HepG2 (cell line): ENCODE data around the gene KDELR3. TPM values are rescaled to one million over a fixed set of nuclear protein-coding genes. Genes with fewer than 3 reads are reported as not detected.

Experiments used
- ATAC-seq: fragments of 200-7000 bp; cut with Tn5 transposase; 3 replicates; pipeline ENCODE4 v1.9.1; 2020; ENCODE audit warnings: mild to moderate bottlenecking, moderate library complexity
- BruUV-seq: library from RNA; stranded (reverse); fragments of 400-500 nt; replicated peaks from 2 replicates; lab custom pipeline; 2021; lab: Mats Ljungman, UMichigan
- CTCF ChIA-PET: fragments of 300-600 bp; formaldehyde crosslinking; extraction: SDS; loops from one replicate; lab custom pipeline; 2021; ENCODE audit warnings: low total read pairs, inconsistent platforms, low intra/inter-chr PET ratio; lab: Yijun Ruan, JAX
- POLR2A ChIA-PET: fragments of 350-600 bp; sonication (Branson Sonifier 250); formaldehyde crosslinking; loops from one replicate; lab custom pipeline; 2020; ENCODE audit warnings: antibody characterized with exemption, inconsistent platforms; lab: Yijun Ruan, JAX
- DNase-seq: peaks from one replicate; pipeline ENCODE4 v3.0.0-alpha.2; 2015; ENCODE audit warnings: low spot score
- FAIRE-seq: peaks from 3 replicates; lab custom pipeline; 2011; peaks lifted over from hg19 to GRCh38; lab: Jason Lieb, UNC
- H2AFZ ChIP-seq: one replicate; pipeline ENCODE4 v1.6.1; 2011; ENCODE audit warnings: low read length, inconsistent platforms
- H3K27ac ChIP-seq: fragments of 300-600 bp; 3 replicates; pipeline ENCODE4 v1.8.0; 2011; ENCODE audit warnings: mixed run types, mild to moderate bottlenecking, mixed read lengths, low read length, inconsistent platforms; ENCODE audit not compliant: insufficient read depth; ENCODE audit errors: extremely low read length
- H3K27me3 ChIP-seq, 2 experiments: fragments of 200-600 bp in 1 of 2; 2 replicates in 1 of 2; 3 replicates in 1 of 2; pipeline versions ENCODE4 v1.6.0 to v1.8.0; 2011; ENCODE audit warnings: low read length in 2 of 2, mild to moderate bottlenecking in 2 of 2, moderate library complexity in 2 of 2, inconsistent platforms in 1 of 2; ENCODE audit not compliant: insufficient read depth in 2 of 2, control insufficient read depth in 1 of 2
- H3K36me3 ChIP-seq, 2 experiments: fragments of 200-600 bp in 1 of 2; replicated peaks in 1 of 2; 2 replicates in 1 of 2; 3 replicates in 1 of 2; pipeline versions ENCODE4 v1.5.1 to v1.8.0; 2011; ENCODE audit warnings: low read length in 2 of 2, inconsistent platforms in 1 of 2; ENCODE audit not compliant: insufficient read depth in 2 of 2, control insufficient read depth in 1 of 2
- H3K4me1 ChIP-seq: 2 replicates; pipeline ENCODE4 v1.5.1; 2012; ENCODE audit warnings: low read length, inconsistent platforms; ENCODE audit not compliant: insufficient read depth
- H3K4me2 ChIP-seq: 2 replicates; pipeline ENCODE4 v1.6.0; 2011; ENCODE audit warnings: low read depth, low read length, inconsistent platforms
- H3K4me3 ChIP-seq, 3 experiments: fragments of 200-600 bp in 1 of 3; sonication (generic), shearing (Covaris generic) in 1 of 3; replicated peaks in 1 of 3; 2 replicates each; pipeline ENCODE4 v1.5.1; 2011 to 2016; ENCODE audit warnings: low read length in 3 of 3, inconsistent platforms in 2 of 3, low read depth in 2 of 3, mild to moderate bottlenecking in 2 of 3, control low read depth in 1 of 3, mixed read lengths in 1 of 3; ENCODE audit not compliant: insufficient read depth in 1 of 3
- H3K79me2 ChIP-seq: one replicate; pipeline ENCODE4 v1.6.1; 2011; ENCODE audit warnings: low read length, inconsistent platforms; ENCODE audit not compliant: insufficient read depth
- H3K9ac ChIP-seq: 2 replicates; pipeline ENCODE4 v1.6.0; 2011; ENCODE audit warnings: mild to moderate bottlenecking, low read depth, low read length, inconsistent platforms; ENCODE audit not compliant: insufficient read depth
- H3K9me3 ChIP-seq: 2 replicates; pipeline ENCODE4 v1.5.1; 2012; ENCODE audit warnings: mild to moderate bottlenecking, low read length
- H4K20me1 ChIP-seq: 2 replicates; pipeline ENCODE4 v1.6.0; 2011; ENCODE audit warnings: inconsistent platforms, mild to moderate bottlenecking, low read length, moderate library complexity; ENCODE audit not compliant: insufficient read depth
- CEBPB ChIP-seq: IDR thresholded peaks from 2 replicates; pipeline ENCODE4 v1.6.1; 2011; ENCODE audit warnings: low read depth, low read length, improper control_type of control experiment, borderline replicate concordance
- EED ChIP-seq: sonication (generic); formaldehyde crosslinking; IDR thresholded peaks from 2 replicates; pipeline ENCODE4 v1.5.0; 2020; ENCODE audit warnings: mild to moderate bottlenecking, missing genetic modification reagents
- KDM2A ChIP-seq: sonication (generic); formaldehyde crosslinking; IDR thresholded peaks from 2 replicates; pipeline ENCODE4 v1.4.0; 2020; ENCODE audit warnings: low read depth, missing genetic modification reagents, borderline replicate concordance
- MBD4 ChIP-seq: IDR thresholded peaks from 2 replicates; pipeline ENCODE4 v1.6.1; 2012; ENCODE audit warnings: low read length, inconsistent platforms, borderline replicate concordance
- NFE2L2 ChIP-seq: fragments of 150-350 bp; IDR thresholded peaks from 2 replicates; pipeline ENCODE4 v1.6.1; 2014; ENCODE audit warnings: low read length
- PAF1 ChIP-seq: IDR thresholded peaks from 2 replicates; pipeline ENCODE4 v1.6.1; 2016; ENCODE audit warnings: missing genetic modification reagents, missing compliant biosample characterization
- POLR2AphosphoS5 ChIP-seq: IDR thresholded peaks from 2 replicates; pipeline ENCODE4 v1.6.1; 2012; ENCODE audit warnings: low read depth, low read length
- SP5 ChIP-seq: IDR thresholded peaks from 2 replicates; pipeline ENCODE4 v1.6.1; 2016; ENCODE audit warnings: low read depth, borderline replicate concordance
- ZNF546 ChIP-seq: sonication (generic); formaldehyde crosslinking; conservative IDR thresholded peaks from 2 replicates; pipeline ENCODE4 v1.8.1; 2023; ENCODE audit warnings: mild to moderate bottlenecking, missing genetic modification reagents
- ZNF652 ChIP-seq: IDR thresholded peaks from 2 replicates; pipeline ENCODE4 v1.6.1; 2016; ENCODE audit warnings: low read depth, borderline replicate concordance
- ZNF660 ChIP-seq: sonication (generic); formaldehyde crosslinking; IDR thresholded peaks from 2 replicates; pipeline ENCODE4 v1.5.1; 2020; ENCODE audit warnings: mild to moderate bottlenecking, low read depth, missing genetic modification reagents, borderline replicate concordance
- WGBS: methylation state at CpG from one replicate; pipeline ENCODE4 v1.1.6; 2017; ENCODE audit warnings: low lambda C conversion rate; 5-methylcytosine and 5-hydroxymethylcytosine counted together
- in situ Hi-C: cut with HindIII; loops from 2 replicates; pipeline ENCODE4 v1.10.0; 2017; ENCODE audit warnings: low pct_unique_long_range_greater_than_20kb; ENCODE audit not compliant: extremely low pct_ligation_motif_present
- intact Hi-C: fragments of 100-400 bp; cut with micrococcal nuclease; formaldehyde crosslinking; loops from one replicate; pipeline ENCODE4 v1.10.0; 2022; ENCODE audit not compliant: unreplicated experiment
- polyA plus RNA-seq, 8 experiments: library from polyadenylated mRNA; depleted of rRNA in 3 of 8; stranded (reverse) in 7 of 8; unstranded in 1 of 8; fragments of >200 nt; fragmentation: Illumina TruSeq in 4 of 8; extraction: Trizol in 4 of 8; gene quantifications; 2 replicates each; pipeline versions ENCODE4 v1.2.1 to v1.2.3, GENCODE V29; 2011 to 2016; ENCODE audit warnings: low read depth in 4 of 8, missing spikeins in 1 of 8, mixed read lengths in 1 of 8; ENCODE audit not compliant: insufficient read depth in 1 of 8
- total RNA-seq, 5 experiments: library from RNA; depleted of rRNA; stranded (reverse); fragments of >200 nt; fragmentation: Illumina TruSeq; extraction: Trizol; gene quantifications; 2 replicates each; pipeline ENCODE4 v1.2.3, GENCODE V29; 2016; ENCODE audit warnings: low read depth in 1 of 5
- TF ChIP-seq, protein P1 (sequence below): sonication (generic); formaldehyde crosslinking; IDR thresholded peaks from 2 replicates; pipeline ENCODE4 v1.8.1; 2023; ENCODE audit warnings: missing genetic modification reagents, inconsistent platforms, borderline replicate concordance
- TF ChIP-seq, protein P2 (sequence below): sonication (generic); formaldehyde crosslinking; IDR thresholded peaks from 2 replicates; pipeline ENCODE4 v1.8.0; 2022; ENCODE audit warnings: mild to moderate bottlenecking, missing genetic modification reagents, borderline replicate concordance
- TF ChIP-seq, protein P3 (sequence below): sonication (generic); formaldehyde crosslinking; IDR thresholded peaks from 2 replicates; pipeline ENCODE4 v1.4.0; 2020; ENCODE audit warnings: low read depth, missing genetic modification reagents
- TF ChIP-seq, protein P4 (sequence below): sonication (generic); formaldehyde crosslinking; conservative IDR thresholded peaks from 2 replicates; pipeline ENCODE4 v1.8.0; 2022; ENCODE audit warnings: mild to moderate bottlenecking, moderate library complexity, missing genetic modification reagents

KDELR3 gene
- total and polyA plus RNA-seq, 2 of the 13 experiments (the other 11 are each of a cell fraction or from before 2014, with no cell fraction given), result 24.2 to 65.7 TPM

DNA sequence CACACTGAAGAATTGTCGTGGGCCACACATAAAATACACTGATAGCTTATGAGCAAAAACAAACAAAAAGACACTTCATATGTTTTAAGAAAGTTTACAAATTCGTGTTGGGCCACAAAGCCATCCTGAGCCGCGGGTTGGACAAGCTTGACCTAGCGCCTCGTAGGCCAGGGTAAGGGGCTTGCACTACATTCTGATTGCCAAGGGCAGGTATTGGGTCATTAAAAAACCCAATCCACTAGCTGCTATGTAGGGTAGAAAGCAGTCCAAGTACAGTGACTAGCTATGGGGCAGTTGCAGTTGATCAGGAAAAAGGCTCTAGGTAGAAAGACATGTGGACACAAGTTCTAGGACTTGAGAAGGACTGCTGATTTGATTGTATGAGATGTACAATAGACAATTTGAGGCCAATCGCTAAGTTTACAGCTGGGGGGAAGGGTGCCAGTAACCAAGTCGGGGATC, 14.0 kb downstream of the KDELR3 start:
- ATAC-seq (no peak), DNase-seq (no peak), FAIRE-seq (no peak)
- ChIA-PET POLR2A (interaction anchor here (2.2 kb wide), 1 partner anchor 8 kb away, joined by 18 read pairs; no protein-coding TSS in a partner anchor), CTCF (no interaction called here)
- 95% methylated on average over 8 of the region's 8 CpGs for WGBS
- Histone ChIP-seq H3K36me3 (peaks cover 10 to 38% of the 10 kb centered on the region in 2 experiments), H3K9ac (no peak overlapping the region), H3K27me3 (no peaks in the 10 kb centered on the region), H3K27ac (no peak overlapping the region), H4K20me1 (peaks cover 3% of the 10 kb centered on the region), H3K4me2 (no peak overlapping the region), H3K79me2 (no peaks in the 10 kb centered on the region), H2AFZ (no peak overlapping the region), H3K4me3 (no peak overlapping the region), H3K4me1 (peaks cover 12% of the 10 kb centered on the region), H3K9me3 (no peaks in the 10 kb centered on the region)
- intact Hi-C loops, result no loop called here
- in situ Hi-C loops, result no loop called here
- BruUV-seq, result no TSS peak
- TF ChIP-seq ZNF660 (CRISPR knock-in tag) (no peak), POLR2AphosphoS5 (peak; percentile 58), CEBPB (no peak), ZNF546 (no peak), NFE2L2 (no peak), PAF1 (peak; percentile 70; the same call in 1 of the 2 replicates), KDM2A (0 out of 2 replicates have a peak, but pooled peaks have one; percentile 26), MBD4 (0 out of 2 replicates have a peak, but pooled peaks have one; percentile 21), EED (CRISPR knock-in tag) (no peak), SP5 (CRISPR knock-in tag) (no peak), ZNF652 (CRISPR knock-in tag) (no peak)
- TF ChIP-seq, protein P1, sequence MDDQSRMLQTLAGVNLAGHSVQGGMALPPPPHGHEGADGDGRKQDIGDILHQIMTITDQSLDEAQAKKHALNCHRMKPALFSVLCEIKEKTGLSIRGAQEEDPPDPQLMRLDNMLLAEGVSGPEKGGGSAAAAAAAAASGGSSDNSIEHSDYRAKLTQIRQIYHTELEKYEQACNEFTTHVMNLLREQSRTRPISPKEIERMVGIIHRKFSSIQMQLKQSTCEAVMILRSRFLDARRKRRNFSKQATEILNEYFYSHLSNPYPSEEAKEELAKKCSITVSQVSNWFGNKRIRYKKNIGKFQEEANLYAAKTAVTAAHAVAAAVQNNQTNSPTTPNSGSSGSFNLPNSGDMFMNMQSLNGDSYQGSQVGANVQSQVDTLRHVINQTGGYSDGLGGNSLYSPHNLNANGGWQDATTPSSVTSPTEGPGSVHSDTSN, result no peak
- TF ChIP-seq, protein P2, sequence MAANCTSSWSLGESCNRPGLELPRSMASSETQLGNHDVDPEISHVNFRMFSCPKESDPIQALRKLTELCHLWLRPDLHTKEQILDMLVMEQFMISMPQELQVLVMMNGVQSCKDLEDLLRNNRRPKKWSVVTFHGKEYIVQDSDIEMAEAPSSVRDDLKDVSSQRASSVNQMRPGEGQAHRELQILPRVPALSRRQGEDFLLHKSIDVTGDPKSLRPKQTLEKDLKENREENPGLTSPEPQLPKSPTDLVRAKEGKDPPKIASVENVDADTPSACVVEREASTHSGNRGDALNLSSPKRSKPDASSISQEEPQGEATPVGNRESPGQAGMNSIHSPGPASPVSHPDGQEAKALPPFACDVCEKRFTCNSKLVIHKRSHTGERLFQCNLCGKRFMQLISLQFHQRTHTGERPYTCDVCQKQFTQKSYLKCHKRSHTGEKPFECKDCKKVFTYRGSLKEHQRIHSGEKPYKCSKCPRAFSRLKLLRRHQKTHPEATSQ, result no peak
- TF ChIP-seq, protein P3, sequence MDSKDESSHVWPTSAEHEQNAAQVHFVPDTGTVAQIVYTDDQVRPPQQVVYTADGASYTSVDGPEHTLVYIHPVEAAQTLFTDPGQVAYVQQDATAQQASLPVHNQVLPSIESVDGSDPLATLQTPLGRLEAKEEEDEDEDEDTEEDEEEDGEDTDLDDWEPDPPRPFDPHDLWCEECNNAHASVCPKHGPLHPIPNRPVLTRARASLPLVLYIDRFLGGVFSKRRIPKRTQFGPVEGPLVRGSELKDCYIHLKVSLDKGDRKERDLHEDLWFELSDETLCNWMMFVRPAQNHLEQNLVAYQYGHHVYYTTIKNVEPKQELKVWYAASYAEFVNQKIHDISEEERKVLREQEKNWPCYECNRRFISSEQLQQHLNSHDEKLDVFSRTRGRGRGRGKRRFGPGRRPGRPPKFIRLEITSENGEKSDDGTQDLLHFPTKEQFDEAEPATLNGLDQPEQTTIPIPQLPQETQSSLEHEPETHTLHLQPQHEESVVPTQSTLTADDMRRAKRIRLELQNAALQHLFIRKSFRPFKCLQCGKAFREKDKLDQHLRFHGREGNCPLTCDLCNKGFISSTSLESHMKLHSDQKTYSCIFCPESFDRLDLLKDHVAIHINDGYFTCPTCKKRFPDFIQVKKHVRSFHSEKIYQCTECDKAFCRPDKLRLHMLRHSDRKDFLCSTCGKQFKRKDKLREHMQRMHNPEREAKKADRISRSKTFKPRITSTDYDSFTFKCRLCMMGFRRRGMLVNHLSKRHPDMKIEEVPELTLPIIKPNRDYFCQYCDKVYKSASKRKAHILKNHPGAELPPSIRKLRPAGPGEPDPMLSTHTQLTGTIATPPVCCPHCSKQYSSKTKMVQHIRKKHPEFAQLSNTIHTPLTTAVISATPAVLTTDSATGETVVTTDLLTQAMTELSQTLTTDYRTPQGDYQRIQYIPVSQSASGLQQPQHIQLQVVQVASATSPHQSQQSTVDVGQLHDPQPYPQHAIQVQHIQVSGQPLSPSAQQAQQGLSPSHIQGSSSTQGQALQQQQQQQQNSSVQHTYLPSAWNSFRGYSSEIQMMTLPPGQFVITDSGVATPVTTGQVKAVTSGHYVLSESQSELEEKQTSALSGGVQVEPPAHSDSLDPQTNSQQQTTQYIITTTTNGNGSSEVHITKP, result no peak
- TF ChIP-seq, protein P4, sequence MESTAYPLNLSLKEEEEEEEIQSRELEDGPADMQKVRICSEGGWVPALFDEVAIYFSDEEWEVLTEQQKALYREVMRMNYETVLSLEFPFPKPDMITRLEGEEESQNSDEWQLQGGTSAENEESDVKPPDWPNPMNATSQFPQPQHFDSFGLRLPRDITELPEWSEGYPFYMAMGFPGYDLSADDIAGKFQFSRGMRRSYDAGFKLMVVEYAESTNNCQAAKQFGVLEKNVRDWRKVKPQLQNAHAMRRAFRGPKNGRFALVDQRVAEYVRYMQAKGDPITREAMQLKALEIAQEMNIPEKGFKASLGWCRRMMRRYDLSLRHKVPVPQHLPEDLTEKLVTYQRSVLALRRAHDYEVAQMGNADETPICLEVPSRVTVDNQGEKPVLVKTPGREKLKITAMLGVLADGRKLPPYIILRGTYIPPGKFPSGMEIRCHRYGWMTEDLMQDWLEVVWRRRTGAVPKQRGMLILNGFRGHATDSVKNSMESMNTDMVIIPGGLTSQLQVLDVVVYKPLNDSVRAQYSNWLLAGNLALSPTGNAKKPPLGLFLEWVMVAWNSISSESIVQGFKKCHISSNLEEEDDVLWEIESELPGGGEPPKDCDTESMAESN (CRISPR knock-in tag), result no peak
